GM19240 (cell line): Measurements from ENCODE around the gene ARHGAP31.
A peak's percentile ranks its signal among the peaks of the same experiment; 100 is the strongest.
"Not testable (repeated sequence)": the region's sequence is repeated elsewhere in the genome, so short reads cannot be mapped to it uniquely, and the experiment has no call there.

Source experiments
- DNase-seq: peaks from one replicate; pipeline ENCODE4 v3.0.0; 2011; ENCODE audit warnings: low spot score; ENCODE audit not compliant: insufficient read length

The ARHGAP31 gene

DNA sequence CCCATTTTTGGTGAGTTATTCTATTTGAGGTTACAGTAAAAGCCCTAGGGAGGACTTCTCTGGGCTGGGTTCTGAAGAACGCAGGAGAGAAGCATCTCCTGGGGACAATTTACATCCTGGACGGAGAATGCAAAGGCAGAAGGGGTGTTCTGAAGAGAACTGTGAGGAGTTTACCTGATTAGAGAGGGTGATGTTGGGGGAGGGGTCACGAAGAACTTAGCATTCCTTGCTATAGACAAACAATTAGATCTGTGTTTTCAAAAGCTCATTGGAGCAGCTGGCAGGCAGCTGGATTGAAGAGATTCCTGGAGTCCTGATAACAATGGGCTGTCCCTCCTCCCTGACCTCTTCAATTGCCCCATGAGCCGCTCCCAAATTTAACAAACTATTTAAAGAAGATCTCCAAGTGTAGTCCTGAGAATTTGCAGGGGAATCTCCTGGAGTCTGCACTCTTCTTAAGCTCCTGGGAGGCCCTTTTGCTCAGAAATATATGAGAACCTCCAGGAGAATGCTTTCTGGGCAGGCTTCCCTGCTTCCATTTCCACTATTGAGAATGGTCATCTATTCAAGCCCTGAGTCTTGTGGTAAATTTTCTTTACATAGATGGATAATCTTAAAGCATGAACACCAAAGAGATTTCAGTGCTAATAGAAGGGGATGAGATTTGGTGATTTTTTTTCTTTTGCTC, 55.3 kb downstream of the ARHGAP31 start:
- no peak for DNase-seq

DNA sequence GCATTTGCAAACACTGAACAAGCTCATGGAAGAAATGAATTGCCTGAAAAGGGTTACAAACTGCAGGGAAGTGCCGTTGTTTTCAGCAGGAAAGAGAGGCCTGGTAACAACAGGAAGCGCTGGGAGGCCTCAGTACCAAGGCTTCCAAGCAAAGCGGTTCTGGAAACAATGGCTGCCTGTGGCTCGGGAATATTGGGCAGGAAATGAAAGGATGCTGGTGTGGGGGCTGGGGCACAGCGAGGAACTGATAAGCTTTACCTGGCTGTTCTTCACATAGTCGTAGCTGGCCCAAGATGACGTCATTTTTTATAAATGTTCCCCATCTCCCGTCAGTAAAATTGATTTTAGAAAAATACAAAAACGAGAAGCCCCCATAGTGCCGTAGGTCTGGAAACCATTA, 55.9 kb downstream of the ARHGAP31 start:
- no peak for DNase-seq

DNA sequence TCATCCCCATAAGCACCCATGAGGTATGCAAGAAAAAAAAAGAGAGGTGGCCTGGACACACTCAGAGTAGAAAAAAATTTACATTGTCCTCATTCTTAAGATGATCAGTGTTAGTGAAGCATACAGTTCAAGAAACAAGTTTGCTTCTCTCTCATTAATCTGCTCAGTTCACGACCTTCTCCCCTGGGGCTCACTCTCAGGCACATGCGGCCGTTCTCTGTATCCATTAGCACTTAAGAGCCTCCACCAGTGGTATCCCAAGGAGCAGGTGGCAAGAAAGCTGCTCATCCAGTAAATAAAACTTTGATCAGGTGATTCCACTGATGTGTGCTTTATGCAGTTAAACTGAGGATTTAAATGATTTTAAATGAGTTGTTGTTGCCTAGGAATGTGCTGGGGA, 57.4 kb downstream of the ARHGAP31 start:
- DNase-seq: no peak

DNA sequence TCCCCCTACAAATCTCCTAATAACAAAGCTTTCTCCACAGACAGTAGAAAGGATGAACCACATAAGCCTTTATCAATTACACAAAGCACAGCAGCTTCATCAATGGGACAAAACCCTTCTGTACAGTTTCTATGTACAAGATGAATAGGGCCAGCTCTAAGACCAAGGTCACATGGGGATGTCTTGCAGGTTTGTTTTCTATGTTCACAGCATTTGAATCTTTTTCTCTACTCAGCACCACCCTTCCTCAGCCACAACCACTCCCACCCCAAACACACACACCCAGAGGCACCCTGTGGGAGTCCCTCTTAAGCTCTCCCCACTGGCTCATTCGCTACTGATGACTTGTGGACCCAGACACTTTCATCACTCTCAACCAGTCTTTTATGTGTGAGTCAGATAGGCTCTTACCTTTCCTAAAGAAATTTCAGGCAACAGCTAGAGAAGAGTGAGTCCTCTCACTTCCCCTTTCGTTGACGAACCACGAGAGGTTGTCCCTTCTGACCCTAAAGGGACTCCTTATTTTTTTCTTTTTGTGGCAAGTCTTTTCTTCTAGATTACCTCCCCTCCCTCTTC, 57.9 kb downstream of the ARHGAP31 start:
- peak; percentile 12 for DNase-seq

DNA sequence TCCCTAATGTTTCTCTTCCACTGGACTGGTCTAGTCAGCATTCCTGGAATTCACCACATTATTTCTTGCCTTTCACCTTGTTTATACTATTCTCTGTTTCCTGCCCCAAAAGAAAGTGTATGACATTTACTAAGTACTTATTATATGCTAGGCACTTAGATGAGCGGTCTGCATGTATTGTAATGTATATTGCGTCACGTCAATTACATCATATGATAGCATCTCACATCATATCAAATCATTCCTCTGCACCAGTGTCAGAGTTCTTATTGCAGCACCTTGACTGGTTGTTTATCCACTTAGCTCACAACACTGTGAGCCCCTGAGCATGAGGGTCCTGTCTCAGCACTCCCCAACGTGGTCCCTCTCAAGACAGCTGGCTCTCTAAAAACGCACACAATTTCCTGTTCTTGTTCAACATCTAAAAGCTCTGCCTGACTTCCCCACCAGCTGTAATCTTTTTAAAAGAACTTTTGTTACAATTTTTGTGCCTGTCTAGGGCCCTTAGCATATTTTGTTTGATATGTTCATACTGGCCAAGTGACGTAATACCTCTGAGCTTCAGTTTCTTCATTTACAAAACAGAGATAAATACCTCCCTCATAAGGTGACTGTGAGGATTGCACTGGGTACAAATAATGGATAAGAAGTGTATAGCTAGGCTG, 58.8 kb downstream of the ARHGAP31 start:
- no peak for DNase-seq

DNA sequence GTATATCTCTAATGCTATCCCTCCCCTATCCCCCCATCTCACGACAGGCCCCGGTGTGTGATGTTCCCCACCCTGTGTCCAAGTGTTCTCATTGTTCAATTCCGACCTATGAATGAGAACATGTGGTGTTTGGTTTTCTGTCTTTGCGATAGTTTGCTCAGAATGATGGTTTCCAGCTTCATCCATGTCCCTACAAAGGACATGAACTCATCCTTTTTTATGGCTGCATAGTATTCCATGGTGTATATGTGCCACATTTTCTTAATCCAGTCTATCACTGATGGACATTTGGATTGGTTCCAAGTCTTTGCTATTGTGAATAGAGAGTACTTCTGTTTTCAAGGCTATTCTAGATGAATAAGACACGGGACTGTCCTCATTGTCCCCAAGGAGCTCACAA, 61.4 kb downstream of the ARHGAP31 start:
- DNase-seq: not testable (repeated sequence)

DNA sequence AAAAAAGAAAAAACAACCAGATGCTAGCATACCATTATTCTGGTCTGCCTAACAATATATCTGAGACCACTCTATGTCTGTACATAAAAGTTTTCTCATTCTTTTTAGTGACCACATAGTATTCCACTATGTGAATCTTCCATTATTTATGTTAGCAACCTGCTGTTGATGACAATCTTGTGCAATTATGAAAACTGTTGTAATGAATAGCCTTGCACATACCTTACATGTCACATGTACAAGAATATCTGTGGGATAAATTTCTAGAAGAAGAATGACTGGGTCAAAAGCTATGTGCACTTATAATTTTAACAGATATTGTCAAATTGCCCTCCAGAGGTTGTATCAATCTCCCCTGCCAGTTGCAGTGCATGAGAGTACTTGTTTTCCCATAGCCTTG, 62.5 kb downstream of the ARHGAP31 start:
- DNase-seq: no peak

DNA sequence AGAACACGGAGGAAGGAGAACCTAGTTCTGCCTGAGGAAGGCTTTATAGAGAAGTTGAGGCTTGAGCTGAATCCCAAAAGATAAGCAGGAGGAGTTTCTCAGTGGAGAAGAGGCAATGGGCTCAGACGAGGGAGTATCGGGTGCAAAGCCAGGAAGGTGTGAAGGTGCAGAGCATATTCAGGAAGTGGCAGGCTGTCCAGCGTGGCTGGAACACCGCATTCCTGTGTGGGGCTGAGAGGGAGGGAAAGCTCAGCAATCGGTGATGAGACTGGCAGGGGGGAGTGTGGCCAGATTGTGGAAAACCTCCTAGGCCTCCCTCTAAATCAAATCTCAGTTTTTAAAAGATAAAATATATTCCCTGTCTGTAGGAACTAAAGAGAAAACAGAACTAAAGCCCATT, 63.0 kb downstream of the ARHGAP31 start:
- DNase-seq: no peak

DNA sequence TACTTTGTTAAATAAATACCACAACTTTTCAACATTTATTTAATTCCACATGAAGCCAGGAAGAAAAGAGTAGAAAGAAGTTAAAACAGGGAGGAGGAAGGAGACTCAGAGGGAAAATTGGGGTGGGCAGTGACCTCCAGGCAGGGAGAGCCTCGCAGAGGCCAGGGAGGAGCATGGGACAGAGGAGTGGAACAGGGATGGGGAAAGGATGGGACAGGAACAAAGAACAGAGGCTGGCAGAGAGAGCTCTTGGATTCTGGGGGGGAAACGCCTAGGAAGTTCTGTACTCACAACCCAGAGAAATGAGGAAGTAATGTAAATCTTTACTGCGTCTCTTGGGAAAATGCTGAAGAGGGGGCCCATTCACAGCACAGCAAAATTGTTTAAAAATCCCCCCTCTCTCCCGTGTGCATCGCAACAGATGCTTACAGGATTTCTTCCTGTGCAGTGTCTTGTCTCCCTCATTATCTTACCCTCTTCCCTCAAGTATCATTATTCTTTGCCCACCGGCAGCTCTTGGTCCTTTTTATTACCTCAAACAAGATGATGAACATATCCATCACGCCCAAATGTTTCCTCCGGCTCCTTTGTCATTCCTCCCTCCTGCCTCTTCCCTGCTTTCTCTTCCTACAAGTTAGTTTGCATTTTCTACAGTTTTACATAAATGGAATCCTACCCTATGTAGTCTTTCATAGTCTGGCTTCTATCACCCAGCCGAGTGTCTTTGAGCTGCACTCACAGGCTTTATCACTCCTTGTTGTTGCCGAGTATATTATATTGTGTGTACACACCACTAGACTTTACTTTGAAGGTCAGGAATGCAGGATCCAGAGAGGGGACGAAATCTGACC, 65.5 kb downstream of the ARHGAP31 start:
- peak; percentile 12 for DNase-seq

DNA sequence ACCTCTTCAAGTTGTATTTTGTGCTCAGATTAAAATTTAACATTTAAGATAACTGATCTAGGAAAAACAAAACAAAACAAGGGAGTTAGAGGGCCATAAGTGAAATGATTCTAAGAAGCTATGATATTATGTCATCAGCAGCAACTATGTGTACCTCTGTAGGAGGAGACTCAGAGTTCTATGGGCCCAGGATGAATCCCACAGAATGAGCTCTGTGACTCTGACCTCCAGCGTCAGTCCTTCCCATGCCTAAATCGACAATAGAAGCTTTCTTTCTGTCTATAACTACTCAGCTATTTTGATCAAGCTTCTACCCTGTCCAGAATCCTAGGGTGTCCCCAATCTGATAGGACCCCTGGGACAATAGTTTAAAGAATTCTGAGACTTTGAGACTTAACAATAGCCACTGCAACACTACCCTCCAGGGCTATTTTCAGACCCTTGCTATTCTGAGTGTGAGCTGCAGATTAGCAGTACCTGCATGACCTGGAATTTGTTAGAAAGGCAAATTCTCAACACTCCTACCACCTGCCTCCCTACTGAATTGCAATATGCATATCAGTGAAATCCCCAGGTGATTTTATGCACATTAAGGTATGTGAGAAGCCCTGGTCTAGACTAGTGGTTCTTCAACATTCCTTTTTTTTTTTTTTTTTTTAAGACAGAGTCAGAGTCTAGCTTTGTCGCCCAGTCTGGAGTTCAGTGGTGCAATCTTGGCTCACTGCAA, 66.7 kb downstream of the ARHGAP31 start:
- DNase-seq: no peak

DNA sequence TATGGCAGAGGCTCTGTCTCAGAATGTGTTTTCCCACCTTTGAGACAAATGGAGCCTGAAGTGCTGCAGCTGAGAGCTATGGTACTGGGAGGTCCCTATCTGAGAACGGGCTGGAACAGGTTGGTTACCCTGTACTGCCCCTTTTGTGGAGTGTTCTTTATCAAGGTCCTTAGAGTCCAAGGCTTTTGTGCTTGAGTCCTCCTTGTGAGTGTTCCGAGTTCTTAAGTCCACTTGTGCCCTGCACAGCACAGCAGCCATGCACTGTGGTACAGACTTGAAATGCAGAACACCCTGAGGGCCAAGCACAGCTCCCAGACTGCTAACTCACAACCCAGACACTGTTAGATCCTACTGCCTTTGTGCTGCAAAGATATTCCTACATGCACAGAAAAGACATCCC, 67.8 kb downstream of the ARHGAP31 start:
- no peak for DNase-seq

DNA sequence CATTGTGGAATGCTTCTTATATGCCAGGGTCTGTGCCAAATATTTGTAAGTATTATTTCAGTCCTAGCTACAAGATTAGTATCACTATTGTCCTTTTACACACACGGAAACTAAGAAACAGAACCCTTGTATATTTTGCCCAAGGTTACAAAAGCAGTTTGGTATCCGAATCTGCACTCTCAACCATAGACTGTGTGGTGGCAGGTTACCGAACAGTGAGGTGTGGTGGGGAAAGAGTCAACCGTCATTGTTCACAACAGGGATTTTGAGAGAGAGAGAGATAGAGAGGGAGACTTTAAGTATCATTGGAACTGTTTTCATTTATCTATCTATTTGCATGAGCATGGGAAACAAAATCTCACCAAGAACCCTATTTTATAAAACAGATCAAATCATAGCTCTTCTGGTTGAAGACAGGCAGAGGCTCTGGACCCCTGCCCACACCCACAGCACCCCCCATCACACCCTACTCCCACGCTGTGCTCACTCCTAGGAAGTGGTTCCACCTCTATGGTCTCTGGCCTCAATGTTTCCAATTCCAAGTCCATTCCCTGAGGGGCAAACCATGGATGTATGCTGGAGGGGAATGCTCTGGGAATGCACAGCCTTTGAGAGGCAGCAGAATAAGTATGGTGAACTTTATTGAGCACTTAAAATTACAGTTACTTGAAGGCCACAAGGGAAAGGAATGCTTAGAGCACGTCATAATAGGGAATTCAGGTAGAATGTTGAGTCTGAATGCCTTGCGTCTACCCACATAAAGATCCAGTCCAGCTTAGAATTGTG, 69.0 kb downstream of the ARHGAP31 start:
- DNase-seq: no peak

DNA sequence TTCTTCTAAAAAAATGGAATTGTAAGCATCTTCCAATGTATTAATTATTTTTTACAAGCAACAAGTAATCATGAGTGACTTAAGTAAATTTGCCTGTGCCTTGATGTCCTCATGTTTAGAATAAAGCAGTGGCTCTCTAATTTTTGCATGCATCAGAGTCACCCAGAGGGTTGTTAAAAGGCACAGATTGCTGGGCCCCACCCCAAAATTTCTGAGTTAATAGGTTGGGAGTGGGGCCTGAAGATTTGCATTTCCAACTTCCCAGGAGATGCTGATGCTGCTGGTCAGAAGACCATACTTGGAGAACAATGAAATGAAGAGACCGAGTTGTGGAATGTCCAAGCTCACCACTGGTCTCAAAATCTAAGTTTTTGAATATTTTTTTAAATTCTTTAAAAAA, 70.2 kb downstream of the ARHGAP31 start:
- no peak for DNase-seq

DNA sequence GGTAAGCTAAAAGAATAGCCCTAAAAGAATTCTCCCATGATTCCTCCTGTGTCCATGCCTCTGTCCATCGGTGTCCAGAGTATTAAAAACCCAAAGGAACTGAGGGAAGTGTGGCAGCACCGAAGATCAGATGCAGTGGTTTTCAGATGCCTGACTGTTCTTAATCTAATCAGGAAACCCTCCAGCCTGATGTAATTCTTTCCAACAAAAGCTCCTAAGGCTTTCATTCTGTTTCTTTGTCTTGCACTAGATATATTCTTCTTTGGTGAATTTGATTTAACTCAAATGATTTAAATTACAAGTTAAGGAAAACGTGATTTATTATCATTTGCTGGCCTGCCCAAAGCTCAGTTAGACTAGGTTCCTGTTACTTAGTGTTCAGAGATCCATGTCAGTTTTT, 71.2 kb downstream of the ARHGAP31 start:
- DNase-seq: no peak

DNA sequence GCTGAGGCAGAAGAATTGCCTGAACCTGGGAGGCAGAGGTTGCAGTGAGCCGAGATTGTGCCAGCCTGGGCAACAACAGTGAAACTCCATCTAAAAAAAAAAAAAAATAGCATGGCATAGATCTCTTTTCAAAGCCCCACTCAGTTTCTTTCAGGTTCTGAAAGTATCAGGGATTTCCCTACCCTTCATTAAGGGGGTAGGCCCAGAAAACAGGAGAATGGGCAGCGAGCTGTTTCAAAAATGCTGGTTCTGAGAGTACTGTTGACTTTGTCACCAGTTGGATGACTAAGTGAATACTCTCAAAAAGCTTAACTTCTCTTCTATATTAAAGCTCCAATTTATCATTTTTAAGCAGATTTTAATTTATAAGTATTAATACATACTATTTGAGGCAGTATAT, 72.8 kb downstream of the ARHGAP31 start:
- DNase-seq: no peak

DNA sequence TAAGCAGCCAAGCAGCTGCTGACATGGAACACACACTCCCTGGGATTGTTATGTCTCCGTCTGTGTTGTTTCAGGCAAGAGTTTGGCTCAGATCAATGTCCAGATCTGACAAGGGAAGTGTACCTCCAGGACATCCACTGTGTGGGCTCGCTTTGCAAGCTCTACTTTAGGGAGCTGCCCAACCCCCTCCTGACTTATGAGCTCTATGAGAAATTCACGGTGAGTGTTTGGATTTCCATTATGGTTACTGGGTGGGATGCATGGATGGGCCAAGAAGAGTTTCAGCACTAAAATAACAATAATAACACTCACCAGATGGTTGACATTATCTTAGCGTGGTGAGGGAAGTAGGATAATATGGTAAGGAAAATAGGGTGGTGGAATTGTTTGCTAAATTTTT, 74.1 kb downstream of the ARHGAP31 start:
- DNase-seq: no peak

DNA sequence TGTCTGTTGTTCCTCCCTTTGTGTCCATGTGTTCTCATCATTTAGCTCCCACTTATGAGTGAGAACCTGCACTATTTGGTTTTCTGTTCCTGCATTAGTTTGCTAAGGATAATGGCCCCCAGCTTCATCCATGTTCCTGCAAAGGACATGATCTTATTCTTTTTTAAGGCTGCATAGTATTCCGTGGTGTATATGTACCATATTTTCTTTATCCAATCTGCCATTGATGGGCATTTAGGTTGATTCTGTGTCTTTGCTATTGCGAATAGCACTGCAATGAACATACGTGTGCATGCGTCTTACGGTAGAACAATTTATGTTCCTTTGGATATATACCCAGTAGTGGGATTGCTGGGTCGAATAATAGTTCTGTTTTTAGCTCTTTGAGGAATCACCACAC, 77.6 kb downstream of the ARHGAP31 start:
- DNase-seq: not testable (repeated sequence)

DNA sequence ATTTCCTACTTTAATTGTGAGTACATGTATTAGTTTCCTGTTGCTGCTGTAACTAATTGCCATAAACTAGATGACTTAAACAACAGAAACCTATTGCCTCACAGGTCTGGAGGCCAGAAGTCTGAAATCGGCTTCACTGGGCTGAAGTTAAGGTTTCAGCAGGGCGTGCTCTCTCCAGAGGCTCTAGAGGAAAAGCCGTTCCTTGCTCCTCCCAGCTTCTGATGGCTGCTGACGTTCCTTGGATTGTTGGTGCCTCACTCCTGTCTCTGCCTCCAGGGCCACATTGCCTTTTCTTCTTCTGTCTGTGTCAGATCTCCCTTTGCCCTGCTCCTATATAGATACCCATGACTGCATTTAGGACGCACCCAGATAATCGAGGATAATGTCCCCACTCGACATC, 80.9 kb downstream of the ARHGAP31 start:
- DNase-seq: no peak

DNA sequence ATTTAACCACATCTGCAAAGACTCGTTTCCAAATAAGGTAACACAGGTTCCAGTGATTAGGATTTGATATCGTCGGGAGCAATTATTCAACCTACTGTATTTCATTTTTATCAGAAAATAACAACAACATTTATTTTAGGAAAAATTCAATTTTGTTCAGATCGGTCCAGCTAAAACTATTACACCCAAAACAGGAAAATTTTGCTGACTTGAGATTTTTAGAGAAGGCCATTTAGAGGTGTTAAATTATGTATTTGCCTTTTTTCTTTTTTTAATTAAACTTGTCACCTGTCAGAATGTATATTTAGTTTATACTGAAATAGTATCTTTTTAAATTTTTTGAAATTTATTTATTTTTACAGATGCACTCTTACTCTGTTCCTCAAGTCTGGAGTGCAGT, 81.3 kb downstream of the ARHGAP31 start:
- DNase-seq: no peak

DNA sequence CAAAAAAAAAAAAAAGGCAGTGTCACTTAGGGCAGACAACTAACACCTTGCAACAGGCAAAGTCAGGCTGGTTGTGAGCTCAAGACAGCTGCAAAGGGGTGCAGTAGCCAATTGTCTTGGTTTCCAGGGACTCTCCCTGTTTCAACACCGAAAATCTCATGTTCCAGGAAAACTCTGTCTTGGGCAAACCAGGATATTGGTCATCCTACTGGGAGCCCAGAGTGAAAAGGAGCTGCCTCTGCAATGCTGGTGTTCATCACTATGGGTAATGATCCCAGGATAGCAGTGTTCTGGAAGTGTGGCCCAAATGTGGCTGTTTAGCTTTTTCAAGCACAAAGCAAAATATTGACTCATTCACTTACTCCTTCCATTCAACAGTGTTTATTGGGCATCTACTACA, 82.6 kb downstream of the ARHGAP31 start:
- DNase-seq: no peak
